ENCODE data around the gene APOL4.
A peak's percentile ranks its signal among the peaks of the same experiment; 100 is the strongest.
"Not testable (repeated sequence)": the region's sequence is repeated elsewhere in the genome, so short reads cannot be mapped to it uniquely, and the experiment has no call there.

Gene APOL4

DNA sequence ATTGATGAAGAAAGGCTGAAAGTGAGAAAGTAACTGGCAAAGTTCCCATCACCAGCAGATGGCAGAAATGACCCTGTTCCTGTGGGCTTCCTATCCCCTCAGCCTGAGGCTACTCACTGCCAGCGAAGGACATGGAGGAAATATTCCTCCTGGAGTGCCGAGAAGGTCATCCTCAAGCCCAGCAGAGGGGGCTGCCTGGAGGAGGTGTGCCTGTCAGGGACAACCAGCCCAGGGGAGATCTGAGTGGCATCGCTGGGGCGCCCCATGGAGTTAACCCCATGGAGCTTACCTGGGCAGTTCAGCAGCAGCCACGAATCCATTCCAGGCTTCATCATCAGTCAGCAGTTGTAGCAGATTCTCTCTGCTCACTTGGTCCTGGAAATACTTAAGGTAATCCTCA is 29.4 kb upstream of the APOL4 start:
- DNase-seq = not testable (repeated sequence)

DNA sequence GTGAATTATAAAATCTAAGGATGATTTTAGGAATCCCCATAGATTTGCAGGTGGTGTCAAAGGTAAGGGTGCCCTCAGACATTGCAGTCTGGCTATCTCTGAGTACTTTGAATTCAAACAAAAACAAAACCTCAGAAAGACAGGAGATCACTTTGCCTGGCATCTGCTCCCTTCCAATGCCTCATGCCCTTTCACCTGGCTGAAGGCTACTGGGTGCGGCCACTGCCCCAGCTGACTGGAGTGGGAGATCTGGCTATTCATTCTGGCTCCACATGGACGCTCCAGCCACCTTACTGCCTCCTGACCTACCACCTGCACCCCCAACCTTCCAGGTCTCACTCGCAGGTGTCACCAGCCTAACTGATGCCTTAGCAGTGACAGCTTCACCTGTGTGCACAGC is 28.0 kb upstream of the APOL4 start:
- not testable (repeated sequence) for DNase-seq

DNA sequence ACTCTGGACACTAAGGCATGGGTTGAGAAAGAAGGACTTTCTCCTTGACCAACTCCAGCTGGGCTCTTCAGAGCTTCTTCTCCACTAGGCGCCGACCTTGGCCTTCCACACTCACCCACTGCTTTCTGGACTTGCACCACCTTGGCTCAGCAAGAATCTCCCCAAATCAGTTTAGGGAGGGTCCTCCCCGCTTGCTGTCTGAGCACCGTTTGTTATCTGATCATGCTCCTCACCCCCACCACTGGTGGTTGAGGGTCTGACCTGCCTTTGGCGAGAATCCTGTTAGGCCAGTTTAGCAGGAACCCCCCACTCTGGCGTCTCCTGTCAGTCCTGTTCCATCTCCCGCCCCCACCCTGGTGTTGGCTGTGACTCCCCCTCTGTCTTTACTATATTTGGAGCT is 27.3 kb upstream of the APOL4 start:
- DNase-seq = no peak

DNA sequence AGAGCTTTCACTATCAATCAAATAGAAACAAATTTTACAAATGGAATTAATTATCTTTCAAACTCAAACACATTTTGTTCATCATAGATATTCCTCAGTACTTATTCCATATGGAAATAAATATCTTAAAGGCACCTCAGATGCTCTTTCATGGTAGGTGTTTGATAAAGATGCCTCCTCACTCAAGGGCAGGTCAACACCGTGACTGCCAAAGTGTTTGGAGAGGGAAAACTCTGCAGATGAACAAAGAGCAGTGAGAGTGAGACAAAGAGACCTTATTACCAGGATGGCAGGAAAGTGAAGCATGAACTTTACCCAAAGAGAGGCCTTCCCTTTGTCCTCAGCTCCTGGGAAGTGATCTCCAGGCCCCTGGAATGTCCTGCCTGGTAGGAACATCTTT is 26.8 kb upstream of the APOL4 start:
- not testable (repeated sequence) for DNase-seq

DNA sequence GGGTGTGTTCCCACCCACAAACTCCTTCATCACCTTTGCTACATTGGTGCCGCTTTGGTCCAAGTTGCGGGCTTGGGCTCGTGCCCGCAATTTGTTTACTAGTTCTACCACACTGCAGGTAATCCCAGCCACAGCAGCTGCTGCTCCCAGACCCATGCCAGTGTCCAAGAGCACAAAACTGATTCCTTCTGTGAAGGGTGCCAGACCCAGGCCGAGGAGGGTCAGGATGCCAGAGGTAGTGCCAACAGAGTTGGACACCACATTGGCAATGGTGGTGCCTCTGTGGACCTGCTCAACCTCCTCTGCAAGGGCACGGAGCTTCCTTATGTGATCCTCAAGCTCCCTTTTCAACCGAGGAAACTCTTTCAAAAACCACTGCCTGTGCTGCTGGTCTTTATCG is 26.2 kb upstream of the APOL4 start:
- no peak for DNase-seq

DNA sequence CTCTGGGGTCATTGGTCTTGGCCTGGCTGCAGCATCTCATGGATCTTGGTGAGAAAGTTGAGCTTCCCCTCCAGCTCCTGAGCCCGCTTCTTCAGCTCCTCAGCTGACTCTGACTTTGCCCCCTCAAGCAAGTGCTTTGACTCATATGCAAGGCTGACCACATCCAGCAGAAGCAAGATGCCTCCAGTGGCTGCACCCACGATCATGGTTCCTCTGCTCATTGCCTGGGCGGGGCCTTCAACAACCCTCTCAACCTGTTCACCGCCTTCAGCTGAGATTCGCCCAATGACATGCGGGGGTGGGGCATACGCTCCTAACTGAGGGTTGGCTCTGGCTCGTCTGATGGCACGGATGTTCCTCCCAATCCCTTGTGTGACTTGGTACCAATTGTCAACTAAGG is 25.8 kb upstream of the APOL4 start:
- no peak for DNase-seq

DNA sequence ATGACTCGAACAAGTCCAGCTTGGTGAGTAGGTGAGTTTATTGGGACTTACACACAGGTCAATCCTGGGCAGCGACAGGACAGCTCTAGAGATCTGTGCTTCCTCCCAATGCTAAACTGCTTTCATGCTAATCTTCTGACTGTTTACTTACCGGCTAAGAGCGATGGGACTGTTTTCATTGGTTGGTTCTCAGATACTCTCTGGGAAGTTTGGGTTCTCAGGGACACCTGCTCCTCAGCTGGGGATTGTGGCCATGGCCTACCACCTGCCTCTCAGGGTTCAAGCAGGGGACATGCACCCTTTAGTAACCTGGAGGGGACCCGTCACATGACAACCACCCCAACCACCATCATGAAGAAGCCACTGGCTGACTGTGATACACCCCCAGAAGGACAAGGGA is 24.6 kb upstream of the APOL4 start:
- no peak for DNase-seq

DNA sequence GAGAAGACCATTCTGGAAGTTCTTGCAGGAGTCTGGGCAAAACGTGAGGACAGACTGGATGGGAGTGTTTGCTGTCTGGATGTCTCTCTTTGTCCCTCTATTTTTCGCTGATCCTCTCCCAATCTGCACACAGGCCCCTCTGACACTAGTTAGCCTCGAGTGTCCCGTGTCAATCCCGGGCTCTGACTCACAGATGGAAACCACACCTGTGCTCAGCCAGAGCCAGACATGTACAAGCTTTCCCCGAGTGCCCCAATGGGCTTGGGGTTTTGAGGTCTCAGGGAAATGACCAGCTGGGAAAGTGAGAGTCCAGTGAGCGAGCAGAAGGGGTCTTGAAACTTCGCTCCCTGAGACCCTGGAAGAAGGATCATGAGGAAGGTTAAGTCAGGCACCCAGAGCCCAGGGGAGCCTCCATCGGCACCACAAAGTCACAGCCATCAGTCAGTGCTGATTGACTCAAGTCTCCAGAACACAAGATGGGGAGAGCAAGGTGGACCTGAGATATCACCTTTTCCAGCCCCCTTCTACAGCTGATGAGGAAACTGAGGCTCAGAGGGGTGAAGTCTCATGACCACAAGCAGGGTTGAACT is 23.8 kb upstream of the APOL4 start:
- no peak for DNase-seq

DNA sequence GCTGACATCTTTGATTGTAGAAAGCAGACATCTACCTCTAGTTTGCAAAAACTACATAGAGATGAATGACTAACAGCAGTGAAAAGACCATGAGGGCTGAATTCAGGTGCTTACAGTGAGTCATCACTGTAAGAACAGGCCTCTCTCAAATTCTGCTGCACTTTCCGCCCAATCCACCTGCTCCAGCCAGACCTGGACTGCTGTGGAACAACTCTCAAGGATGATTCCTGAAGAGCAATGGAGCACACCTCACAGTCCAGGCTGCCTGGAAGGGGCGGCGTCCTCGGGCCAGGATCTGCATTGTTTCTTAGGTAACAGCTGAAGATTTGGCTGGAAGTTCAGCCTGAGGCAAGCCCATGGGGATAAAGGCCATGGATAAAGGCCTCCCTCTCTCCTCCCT is 22.6 kb upstream of the APOL4 start:
- no peak for DNase-seq

DNA sequence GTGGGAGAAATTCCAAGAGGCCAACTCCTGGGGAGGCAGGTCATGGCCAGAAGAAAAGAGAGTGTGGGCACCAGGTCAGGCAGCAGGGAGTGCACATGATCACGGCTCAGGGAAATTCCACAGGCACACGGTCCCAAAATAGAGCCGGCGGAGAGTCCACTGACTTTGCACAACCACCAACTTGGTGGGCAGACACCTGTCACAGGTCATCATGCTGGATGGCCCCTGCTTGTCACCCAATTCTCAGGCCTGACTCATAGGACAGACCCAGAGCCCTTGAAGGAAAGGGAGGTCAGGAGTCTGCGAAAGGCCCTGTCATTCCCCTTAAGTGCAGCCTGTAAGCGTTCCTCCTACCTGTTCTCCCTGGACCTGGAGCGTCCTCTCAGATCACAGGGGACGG is 21.9 kb upstream of the APOL4 start:
- DNase-seq = no peak

DNA sequence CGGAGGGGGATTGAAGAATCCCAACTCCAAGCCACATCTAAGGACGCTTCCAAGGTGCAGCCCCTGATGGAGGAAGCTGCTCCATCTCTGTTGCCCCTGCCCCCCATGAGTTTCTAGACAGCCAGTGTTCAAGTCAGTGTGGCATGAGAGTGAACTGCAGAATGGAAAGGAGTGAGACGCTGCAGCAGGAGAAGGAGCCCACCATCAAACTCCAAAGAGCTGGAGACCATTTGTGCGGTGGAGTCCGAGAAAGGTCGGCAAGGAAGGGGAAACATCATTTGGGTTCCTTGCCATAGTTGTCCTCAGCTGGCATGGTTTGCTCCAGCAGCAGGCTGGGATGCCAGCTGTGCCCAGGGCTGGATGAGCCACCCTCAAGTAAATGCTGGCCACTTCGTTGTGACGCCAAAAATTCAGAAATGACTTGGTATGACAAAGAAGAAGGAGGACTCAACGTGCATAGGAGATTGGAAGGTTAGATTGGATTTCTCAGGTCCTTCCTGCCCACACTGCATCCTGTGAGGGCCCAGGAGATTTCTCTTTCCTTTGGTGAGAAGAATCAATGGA is 21.4 kb upstream of the APOL4 start:
- DNase-seq = no peak

DNA sequence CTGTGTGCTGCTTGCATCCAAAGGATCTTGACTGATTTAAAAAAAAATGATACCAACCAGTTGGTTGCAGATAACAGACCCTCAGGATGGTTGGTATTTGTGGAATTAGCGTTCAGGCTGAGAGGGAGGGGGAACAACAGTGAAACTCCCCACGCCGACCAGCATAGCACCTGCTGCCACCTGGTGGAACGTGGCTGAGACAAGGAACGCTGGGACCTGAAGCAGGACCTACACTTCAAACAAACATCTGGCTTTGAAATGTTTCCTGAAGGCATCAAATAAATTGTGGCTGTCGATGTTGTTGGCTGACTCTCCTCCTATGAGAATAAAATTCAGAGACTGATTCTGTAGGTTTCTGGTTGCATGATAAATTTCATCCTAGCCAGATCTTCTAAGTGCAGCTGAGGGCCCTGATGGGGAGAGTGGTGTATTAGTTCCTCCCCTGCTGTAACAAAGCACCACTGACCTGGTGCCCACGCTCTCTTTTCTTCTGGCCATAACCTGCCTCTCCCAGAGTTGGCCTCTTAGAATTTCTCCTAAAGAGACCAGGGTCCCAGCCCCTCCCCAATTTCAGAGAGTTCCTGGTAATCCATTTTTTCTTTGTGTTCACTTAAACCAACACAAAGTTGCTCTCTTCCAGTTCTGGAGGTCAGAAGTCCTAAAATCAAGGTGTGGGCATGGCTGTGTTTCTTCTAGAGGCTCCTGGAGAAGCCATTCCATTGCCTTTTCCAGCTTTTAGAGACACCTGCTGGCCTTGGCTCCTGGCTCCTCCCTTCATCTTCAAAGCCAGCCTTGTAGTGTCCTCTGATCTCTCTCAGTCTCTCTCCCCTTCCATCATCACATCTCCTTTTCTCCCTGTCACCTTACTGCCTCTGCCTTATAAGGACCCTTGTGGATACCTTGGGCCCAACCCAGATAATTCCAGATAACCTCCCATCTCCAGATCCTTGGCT is 20.5 kb upstream of the APOL4 start:
- DNase-seq = peak; percentile 47

DNA sequence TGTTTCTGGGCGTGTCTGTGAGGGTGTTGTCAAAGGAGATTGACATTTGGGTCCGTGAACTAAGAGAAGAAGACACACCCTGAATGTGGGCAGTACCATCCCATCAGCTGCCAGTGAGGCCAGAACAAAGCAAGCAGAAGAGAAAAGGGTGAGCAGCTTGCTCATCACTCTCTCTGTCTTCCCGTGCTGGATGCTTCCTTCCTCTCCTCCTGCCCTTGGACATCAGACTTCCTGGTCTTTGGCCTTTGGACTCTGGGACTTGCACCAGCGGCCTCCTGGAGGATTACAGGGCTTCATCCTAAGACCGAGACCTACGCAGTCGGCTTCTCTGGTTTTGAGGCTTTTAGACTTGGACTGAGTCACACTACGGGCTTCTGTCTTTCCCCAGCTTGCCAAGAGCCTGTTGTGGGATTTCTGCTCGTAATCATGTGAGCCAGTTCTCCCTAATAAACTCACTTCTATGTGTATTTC is 18.9 kb upstream of the APOL4 start:
- DNase-seq = no peak

DNA sequence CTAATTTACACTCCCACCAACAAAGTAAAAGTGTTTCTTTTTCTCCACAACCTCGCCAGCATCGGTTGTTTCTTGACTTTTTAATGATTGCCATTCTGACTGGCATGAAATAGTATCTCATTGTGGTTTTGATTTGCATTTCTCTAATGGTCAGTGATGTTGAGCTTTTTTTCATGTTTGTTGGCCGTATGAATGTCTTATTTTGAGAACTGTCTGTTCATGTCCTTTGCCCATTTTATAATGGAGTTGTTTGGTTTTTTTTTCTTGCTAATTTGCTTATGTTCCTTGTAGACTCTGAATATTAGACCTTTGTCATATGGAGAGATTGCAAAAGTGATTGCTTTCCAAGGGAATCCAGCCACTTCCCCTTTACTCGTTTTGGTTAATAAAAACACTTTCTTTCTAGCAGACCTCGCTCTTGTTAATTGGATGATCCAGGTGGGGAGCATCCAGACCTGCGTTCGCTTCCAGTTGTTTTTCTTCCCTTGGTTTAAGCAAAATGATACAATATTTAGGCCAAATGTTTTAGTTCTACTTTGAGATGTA is 17.1 kb upstream of the APOL4 start:
- DNase-seq = no peak

DNA sequence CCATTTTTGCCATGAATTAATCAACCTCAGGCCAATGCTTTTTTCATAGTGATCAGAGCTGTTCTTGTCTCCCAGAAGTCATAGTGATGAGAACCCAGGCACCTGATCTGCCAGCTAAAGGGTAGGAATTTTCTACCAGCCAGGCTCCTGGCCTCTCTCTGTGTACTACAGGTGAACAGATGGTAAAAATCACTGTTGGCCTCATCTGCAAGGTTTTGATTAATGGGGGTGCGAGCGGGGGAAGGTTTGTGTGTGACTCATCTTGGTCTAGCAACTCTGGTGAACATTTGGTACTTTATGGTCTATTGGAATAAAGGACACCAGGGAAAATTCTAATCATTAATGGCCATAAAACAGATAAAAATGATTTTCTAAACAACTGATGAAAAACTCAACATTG is 14.4 kb upstream of the APOL4 start:
- DNase-seq = no peak

DNA sequence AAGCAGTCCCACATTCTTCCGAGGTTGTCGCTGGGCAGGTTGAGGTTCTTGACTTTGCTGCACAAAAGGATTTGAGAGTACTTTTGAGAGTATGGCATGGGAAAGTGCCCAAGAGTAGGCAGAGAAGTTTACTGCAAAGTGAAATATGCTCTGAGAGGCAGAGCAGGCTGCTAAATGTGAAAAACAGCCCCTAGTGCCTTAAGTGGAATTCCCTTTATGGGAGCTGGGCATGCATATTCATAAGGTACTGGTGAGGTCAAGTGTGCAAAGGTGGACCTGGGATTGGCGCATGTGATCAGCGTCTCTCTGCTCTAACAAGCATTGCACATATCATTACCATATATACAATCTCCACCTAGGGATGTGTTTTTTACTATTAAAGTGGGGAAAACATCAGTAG is 12.0 kb upstream of the APOL4 start:
- no peak for DNase-seq

DNA sequence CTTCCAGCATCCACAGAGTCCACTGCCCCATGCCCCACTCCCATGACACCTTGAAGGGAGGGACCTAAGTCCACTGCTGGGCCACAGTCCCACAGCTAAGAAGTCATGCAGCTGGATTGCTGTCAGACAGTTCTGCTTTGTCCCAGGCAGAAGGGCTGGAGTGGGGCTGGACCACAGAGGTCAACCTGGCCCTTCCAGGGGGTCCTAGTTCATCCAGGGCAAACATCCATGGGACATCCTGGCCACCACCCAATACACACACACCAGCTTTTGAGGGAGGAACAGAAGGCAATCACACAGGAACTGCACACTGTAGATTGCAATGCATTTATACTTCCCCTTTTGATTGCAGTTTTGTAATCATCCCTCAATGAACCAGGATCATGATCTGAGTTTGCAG is 11.3 kb upstream of the APOL4 start:
- no peak for DNase-seq

DNA sequence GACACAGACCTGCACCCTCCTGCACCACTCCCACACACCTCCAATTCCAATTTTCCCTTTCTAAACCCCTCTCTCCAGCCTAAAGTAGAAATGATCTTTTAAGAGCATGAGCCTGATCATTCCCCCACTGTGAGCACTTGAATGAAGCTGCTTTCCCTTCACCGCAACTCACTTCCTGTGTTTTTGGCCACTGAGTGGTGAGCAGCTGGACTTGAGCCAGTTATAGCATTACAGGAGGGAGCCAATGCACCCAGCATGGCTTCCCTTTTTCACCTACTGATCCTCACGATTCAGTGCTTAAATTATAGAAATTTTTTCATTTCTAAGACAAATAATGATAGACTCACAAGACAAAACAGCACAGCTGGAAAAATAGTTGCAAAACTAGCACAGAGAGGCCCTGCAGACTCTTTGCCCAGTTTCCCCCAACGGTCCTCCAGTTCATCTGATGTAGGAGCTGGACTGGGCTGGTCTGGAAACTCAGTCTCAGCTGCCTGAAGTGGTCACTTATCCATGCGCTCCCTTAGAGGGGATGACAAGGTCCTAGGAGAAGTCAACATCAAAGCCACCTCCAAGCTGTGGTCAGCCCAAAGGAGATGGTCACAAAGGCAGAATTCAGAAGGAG is 9.7 kb upstream of the APOL4 start:
- no peak for DNase-seq

DNA sequence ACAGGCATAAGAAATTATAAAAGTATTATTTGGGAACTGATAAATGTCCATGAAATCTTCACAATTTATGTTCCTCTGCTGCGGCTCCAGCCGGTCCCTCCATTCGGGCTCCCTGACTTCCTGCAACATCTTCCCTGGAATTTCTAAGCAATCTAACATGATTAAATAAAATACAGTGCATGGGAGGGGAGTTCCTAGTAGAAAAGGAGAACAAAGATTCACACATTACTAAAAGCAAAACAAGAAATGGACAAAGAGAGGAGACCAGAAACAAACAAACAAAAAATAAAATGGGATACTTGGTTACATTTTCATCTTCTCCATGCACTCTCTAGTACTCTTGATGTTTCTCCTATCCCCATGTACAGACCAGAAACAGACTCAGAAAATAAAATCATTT is 8.6 kb upstream of the APOL4 start:
- DNase-seq = no peak

DNA sequence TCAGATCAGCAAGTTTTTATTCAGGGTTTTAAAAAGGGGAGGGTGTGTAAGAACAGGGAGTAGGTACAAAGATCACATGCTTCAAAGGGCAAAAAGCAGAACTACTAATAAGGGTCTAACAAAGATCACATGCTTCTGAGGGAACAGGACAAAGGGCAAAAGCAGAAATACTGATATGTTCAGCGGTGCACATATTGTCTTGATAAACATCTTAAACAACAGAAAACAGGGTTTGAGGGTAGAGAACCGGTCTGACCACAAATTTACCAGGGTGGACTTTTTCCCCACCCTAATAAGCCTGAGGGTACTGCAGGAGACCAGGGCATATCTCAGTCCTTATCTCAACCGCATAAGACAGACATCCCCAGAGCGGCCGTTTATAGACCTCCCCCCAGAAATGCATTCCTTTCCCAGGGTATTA is 7.9 kb upstream of the APOL4 start:
- DNase-seq = not testable (repeated sequence)

DNA sequence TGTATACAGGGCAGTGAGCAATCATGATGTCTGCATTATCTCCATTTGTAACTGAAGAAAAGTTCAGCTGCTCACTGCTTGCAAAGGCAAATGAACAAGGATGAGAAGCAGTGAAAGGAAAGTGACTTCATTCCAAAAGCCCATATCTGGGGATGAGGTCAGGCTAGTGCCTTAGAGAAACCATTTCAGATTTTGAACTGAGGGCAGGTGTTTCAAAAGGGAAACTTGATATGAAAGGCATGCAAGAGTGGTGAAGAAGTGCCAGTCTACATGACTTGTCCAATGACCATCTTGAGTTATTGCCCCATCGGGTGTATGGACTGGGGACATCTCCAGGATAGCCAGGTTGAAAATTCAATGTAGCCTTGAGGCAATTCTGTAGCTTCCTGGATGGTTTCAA is 7.3 kb upstream of the APOL4 start:
- no peak for DNase-seq

DNA sequence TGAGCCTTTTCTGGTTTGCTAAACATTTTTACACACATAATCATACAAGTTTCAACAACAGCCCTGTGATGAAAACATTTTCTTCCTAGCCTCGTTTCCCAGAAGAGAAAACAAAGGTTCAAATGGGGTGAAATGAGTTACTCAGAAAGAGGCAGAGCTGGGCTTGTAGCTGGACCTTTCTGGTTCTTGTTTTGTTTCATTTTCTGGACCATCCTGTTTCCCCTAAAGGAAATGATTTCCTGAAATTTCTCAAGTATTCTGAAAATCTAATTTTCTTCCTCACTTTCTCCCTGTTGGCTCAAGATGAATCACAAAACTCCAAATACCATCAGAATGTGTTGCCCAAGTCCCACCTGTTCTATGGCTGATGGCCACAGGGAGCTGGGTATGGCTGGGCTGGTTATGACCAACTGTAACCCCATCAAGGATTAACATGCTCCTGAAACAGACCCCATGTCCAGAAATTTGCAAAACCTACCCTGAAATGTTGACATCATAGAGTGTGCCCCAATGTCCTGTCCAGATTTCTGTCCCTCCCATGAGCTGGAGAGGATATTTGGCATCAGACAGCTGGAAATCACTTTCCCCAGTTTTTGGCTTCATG is 6.7 kb upstream of the APOL4 start:
- no peak for DNase-seq

DNA sequence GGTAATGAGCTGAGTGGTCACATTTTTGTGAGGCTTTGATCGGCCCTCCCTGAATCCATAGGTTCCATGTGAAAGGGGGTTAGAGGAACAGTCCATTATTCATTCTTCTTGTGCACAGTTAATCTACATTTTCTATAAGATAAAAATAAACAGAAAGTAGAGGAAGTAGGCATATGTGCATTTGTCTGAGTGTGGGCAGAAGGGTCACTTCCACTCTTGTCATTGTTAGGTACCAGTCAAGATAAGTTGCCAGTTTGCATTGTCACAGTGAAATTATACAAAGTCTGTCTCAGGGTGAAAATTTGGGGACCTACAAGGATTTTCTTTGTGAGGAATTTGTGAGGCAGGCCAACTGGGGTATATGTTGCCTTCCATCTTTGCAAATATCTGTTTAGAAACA is 4.6 kb upstream of the APOL4 start:
- DNase-seq = no peak
